GM20431 (cell line): ENCODE data around the gene NOP14.
"Not testable (repeated sequence)": the region's sequence is repeated elsewhere in the genome, so short reads cannot be mapped to it uniquely, and the experiment has no call there.

ENCODE experiments used
- in situ Hi-C: fragments of 300-500 bp; cut with MseI, MboI; formaldehyde crosslinking; loops from one replicate; pipeline ENCODE4 v1.15.0; 2020; ENCODE audit warnings: low sequenced_read_pairs; ENCODE audit not compliant: unreplicated experiment

The NOP14 gene

GRCh38 chr4:2962614-2963174 is 512 bp downstream of the NOP14 start:
- in situ Hi-C loops, result no loop called here

DNA sequence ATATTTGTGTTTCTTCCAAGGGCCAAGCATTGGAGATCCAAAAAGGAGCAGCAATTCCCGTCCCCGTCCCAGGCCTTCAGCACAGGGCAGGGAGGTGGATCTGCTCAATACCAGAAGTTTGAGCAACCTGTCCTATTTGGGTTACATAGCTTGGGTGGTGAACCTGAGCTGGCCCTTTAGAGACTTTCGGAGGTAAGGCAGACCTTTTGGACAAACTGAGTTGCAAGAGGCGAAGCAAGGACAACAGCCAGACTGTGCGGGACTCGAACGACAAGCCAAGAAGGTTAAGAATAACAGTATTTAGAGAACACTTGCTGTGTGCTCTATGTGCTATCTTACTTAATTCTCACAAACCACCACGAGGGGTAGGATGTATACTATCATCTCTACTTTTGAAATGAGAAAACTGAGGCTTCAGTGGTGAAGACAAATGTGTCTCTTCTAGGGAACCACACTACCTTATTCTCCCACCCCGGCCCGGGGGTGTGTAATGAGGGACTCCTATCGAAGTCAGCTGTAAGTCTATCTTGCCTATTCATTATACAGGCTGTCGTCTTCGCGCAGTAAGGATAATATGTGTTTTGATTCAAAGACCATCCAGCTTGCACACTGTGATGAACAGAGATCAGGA is 1.3 kb downstream of the NOP14 start:
- in situ Hi-C loops, result no loop called here

- in situ Hi-C loops, result no loop called here
Measured at GRCh38 chr4:2961421-2961810, 1.8 kb downstream of the NOP14 start.

GRCh38 chr4:2960450-2960849 is 2.8 kb downstream of the NOP14 start:
- in situ Hi-C loops, result not testable (repeated sequence)

DNA sequence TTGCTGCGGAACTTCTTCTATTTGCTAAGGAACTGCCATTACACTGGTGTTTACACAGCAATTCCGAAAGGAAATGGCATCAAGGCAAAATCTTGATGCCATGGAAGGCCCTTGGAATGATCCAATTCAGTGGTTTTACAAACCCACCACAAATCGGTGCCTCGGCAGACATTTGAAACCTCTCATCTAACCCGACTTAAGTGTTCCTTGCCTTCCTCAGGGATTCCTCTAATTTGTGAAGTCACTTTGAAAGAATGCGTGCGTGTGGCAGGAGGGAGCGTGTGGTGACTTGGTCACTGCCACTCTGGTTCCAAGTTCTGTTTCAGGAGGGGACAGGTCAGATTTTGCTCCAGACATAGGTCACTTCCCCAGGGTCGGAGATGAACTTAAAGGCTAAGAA is 4.8 kb downstream of the NOP14 start:
- in situ Hi-C loops, result no loop called here

GRCh38 chr4:2955186-2956044 is 7.8 kb downstream of the NOP14 start:
- in situ Hi-C loops, result not testable (repeated sequence)

- in situ Hi-C loops, result no loop called here
Measured at GRCh38 chr4:2954358-2955185, 8.6 kb downstream of the NOP14 start.

DNA sequence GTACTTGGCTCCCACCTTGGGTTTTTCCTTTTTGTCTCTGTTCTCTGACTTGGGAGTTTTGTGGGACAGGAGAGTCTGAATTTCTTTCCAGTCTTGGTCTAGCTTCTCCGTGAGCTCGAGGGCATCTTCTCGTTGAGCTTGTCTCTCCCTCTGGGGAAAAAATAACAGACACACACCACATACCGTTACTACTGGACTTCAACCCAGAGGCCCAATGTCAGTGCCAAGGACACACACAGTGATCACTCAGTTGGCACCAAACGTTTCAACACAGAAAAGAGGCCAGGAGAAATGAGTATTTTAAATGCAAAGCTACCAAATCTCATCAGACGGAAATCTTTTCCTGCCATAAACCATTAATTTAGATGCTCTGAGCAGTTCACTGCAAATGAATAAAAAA is 9.7 kb downstream of the NOP14 start:
- in situ Hi-C loops, result no loop called here

DNA sequence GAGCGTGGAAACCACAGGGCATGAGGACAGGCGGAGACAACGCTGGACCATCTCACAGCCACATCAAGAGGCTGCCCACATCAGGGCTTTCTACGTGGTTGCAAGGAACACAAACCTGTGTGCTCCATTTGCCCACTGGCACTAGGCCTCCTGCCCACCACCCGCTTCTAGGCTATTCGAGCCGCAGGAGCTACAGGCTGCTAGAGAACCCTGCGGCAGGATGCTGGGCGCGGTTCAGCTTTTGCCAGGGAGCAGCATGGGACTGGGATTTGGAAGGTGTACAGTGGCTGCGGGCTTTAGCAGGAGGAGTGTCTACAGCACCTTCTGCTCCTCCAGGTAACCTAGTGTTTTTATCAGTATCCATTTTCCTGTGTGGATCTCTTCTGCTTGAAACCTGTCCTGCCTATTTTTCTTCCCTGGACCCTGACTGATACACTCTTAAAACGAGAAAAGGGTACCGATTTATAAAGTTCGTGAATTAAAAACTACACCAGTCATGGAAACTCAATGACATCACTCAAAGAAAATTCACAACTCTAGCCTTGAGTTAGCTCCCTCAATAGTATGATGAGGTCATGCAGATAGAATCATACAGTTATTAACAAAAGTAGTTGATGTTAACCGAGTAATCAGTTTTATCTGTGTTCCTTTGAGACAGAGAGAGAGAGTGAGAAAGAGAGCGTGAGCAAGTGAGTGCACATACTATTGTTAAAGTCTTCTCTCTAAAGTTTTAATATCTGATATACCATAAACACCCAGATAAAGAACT is 12.8 kb downstream of the NOP14 start:
- in situ Hi-C loops, result no loop called here

DNA sequence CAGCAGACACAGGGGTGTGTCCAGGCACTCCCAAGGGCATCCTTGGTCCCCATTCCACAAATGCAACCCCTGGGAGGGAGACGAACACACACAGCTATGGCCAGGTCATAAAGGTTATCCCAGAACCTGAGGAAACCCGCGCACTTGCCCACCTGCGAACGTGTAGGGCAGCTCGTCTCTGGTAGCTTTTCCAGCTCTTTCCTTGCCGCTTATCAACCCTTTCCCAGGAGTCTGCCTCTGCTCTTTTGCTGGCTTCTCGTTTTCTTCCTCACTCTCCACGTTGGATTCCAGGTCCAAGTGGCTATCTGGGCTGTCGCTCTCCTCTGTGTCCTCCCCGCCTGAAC is 13.5 kb downstream of the NOP14 start:
- in situ Hi-C loops, result loop anchor here (25.0 kb wide), 1 partner anchor 187 kb away; the partner anchor contains the start of gene TNIP2

DNA sequence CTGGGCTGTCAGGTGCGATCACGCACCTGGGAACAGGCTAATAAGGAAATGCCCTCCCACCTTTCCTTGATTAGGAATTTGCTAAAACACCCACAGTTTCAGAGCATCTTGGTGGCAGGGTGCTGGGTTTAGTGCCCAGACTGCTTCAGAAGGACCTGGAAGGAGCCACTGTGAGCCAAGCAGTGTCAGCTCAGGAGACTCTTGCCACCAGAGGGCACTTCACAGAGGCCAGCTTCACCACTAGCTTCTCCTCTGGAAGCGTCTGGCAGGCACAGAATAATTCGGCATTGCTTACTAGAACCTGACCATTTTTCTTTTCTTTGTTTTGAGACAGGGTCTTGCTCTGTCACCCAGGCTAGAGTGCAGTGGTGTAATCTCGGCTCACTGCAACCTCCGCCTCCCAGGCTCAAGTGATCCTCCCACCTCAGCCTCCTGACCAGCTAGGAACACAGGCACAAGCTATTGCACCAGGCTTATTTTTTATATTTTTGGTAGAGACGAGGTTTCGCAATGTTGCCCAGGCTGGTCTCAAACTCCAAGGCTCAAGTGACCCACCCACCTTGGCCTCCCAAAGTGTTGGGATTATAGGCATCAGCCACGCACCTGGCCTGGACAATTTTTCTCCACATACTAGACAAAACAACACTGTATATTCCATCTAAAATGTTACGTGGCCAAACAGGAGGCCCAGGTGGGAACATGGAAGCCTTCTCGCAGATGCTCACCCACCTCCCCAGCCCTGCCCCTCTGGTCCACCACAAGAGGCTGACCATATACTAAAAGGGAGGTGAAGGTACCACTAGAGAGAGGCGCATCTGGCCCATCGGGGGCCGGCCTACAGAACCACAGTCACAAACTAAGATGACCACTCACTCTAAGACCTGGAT is 14.1 kb downstream of the NOP14 start:
- in situ Hi-C loops, result loop anchor here (25.0 kb wide), 1 partner anchor 187 kb away; the partner anchor contains the start of gene TNIP2

DNA sequence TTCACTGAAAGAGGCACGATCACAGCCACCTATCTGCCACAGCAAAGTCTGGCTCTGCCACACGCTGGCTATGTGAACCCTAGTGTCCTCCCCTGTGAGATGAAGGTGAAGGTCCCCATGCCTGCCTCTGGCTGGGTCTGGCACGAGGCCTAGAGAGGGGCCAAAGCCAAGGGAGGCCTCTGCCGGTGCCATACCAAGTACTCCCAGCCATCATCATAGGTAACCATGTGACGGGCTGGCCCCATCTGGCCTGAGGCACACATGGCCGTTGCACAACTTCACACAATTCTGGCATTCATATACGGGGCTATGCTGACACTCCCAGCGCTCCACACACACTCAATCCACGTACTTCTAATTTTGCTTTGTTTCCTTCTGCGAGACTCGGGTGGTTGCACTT is 15.3 kb downstream of the NOP14 start:
- in situ Hi-C loops, result loop anchor here (25.0 kb wide), 1 partner anchor 186 kb away; the partner anchor contains the start of gene TNIP2

DNA sequence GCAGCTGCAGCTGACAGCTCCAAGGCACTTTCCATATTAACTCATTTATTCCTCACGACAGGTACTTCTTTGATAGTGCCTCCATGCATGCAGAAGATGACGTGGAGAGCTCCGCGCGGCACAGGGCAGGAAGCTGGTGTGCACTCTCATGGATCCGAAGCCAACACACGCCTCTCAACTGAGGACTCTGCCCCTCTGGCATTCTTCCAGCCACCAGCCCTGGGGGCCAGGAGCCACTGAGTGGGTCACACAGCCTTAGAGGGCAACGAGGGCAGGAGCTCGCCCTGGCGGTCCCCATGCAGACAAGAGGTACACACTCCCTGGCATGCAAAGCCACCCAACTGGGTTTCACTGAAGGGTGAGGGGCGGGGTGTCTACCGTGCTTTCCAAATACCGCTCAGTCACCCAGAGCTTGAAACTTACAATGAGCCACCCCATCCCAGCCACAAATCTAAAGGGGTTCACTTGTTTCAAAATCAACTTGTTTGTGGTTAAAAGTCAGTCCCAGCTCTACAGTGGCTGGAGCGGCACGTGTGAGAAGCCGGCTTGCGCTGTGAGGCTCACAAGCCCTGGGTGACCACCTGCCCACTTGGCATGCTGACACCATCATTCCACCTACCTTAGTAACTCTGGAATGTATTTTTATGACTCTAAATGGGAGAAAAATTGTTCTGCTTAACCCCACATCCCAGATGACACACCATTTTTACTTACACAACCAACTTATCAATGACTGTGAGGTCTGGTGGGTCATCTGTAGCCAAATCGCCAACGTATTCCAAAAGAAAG is 16.2 kb downstream of the NOP14 start:
- in situ Hi-C loops, result loop anchor here (25.0 kb wide), 1 partner anchor 185 kb away; the partner anchor contains the start of gene TNIP2

GRCh38 chr4:2945619-2946604 is 17.3 kb downstream of the NOP14 start:
- in situ Hi-C loops, result loop anchor here (25.0 kb wide), 1 partner anchor 184 kb away; the partner anchor contains the start of gene TNIP2

GRCh38 chr4:2944586-2945526 is 18.4 kb downstream of the NOP14 start:
- in situ Hi-C loops, result loop anchor here (25.0 kb wide), 1 partner anchor 183 kb away; the partner anchor contains the start of gene TNIP2
